Measurements from ENCODE around the gene CYFIP1.

DNA sequence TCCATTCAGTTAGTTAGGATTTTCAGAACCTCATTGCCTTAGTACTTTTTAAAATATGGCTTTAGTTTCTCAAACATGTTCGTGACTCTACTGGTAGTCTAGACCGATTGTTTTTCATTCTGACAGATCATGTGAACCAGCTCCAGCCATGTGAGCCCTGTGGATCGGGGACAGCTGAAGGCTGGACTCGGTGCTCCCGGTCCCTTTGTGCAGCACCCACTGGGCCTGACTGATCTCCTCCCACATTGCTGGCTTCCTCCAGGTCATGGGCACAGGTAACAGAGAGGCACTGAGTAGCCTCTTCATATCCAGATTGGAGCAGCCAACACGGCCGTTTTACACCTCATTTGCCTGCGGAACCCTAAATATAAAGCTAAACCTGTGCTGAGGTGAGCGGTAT is 111.2 kb downstream of the CYFIP1 start:
- TF ChIP-seq, protein P1, sequence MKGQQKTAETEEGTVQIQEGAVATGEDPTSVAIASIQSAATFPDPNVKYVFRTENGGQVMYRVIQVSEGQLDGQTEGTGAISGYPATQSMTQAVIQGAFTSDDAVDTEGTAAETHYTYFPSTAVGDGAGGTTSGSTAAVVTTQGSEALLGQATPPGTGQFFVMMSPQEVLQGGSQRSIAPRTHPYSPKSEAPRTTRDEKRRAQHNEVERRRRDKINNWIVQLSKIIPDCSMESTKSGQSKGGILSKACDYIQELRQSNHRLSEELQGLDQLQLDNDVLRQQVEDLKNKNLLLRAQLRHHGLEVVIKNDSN (IDR thresholded peaks at IDR 0.05) = no peak
- no peak for TF ChIP-seq FOXM1 (IDR thresholded peaks at IDR 0.05; ENCODE audit: borderline replicate concordance, low read depth)
- no peak for TF ChIP-seq CEBPB (IDR thresholded peaks at IDR 0.05)
- TF ChIP-seq RAD21 (IDR thresholded peaks at IDR 0.05; ENCODE audit: low read depth) = no peak
- no peak for TF ChIP-seq TAF1 (IDR thresholded peaks at IDR 0.05; ENCODE audit: low read depth)
- TF ChIP-seq TEAD4 (IDR thresholded peaks at IDR 0.05) = no peak
- TF ChIP-seq, protein P2, sequence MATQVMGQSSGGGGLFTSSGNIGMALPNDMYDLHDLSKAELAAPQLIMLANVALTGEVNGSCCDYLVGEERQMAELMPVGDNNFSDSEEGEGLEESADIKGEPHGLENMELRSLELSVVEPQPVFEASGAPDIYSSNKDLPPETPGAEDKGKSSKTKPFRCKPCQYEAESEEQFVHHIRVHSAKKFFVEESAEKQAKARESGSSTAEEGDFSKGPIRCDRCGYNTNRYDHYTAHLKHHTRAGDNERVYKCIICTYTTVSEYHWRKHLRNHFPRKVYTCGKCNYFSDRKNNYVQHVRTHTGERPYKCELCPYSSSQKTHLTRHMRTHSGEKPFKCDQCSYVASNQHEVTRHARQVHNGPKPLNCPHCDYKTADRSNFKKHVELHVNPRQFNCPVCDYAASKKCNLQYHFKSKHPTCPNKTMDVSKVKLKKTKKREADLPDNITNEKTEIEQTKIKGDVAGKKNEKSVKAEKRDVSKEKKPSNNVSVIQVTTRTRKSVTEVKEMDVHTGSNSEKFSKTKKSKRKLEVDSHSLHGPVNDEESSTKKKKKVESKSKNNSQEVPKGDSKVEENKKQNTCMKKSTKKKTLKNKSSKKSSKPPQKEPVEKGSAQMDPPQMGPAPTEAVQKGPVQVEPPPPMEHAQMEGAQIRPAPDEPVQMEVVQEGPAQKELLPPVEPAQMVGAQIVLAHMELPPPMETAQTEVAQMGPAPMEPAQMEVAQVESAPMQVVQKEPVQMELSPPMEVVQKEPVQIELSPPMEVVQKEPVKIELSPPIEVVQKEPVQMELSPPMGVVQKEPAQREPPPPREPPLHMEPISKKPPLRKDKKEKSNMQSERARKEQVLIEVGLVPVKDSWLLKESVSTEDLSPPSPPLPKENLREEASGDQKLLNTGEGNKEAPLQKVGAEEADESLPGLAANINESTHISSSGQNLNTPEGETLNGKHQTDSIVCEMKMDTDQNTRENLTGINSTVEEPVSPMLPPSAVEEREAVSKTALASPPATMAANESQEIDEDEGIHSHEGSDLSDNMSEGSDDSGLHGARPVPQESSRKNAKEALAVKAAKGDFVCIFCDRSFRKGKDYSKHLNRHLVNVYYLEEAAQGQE (IDR thresholded peaks at IDR 0.05; ENCODE audit: low read depth) = no peak
- no peak for TF ChIP-seq ZBTB7A (IDR thresholded peaks at IDR 0.05; ENCODE audit: low read depth)
- TF ChIP-seq, protein P3, sequence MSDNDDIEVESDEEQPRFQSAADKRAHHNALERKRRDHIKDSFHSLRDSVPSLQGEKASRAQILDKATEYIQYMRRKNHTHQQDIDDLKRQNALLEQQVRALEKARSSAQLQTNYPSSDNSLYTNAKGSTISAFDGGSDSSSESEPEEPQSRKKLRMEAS (IDR thresholded peaks at IDR 0.05) = no peak
- TF ChIP-seq CREB1 (IDR thresholded peaks at IDR 0.05; ENCODE audit: low read depth) = no peak
- TF ChIP-seq EP300 (IDR thresholded peaks at IDR 0.05; ENCODE audit: borderline replicate concordance) = no peak
- TF ChIP-seq EGR1 (IDR thresholded peaks at IDR 0.05) = no peak
